HepG2 (cell line): ENCODE results near the gene LCORL. TPM values are rescaled to one million over a fixed set of nuclear protein-coding genes. Genes with fewer than 3 reads are reported as not detected.
A peak's percentile ranks its signal among the peaks of the same experiment; 100 is the strongest.

Experiments used
- MAZ ChIP-seq, 2 experiments: sonication (generic) in 1 of 2; formaldehyde crosslinking in 1 of 2; IDR thresholded peaks; 2 replicates each; pipeline versions ENCODE4 v1.5.0 to v1.6.1; 2012 to 2020; ENCODE audit warnings: low read depth in 2 of 2, mild to moderate bottlenecking in 2 of 2, borderline replicate concordance in 1 of 2, improper control_type of control experiment in 1 of 2, low read length in 1 of 2, missing genetic modification reagents in 1 of 2, moderate library complexity in 1 of 2
- MBNL3 ChIP-seq: fragments of 250-450 bp; sonication (Bioruptor Pico); conservative IDR thresholded peaks from 2 replicates; pipeline ENCODE4 v1.8.0; 2022; ENCODE audit warnings: mild to moderate bottlenecking, inconsistent platforms
- SAP130 ChIP-seq: IDR thresholded peaks from 2 replicates; pipeline ENCODE4 v1.6.1; 2016; ENCODE audit warnings: low read depth
- SSRP1 ChIP-seq: IDR thresholded peaks from 2 replicates; pipeline ENCODE4 v1.6.1; 2016; ENCODE audit warnings: control low read depth
- TBP ChIP-seq: sonication (generic); formaldehyde crosslinking; IDR thresholded peaks from 2 replicates; pipeline ENCODE4 v1.5.0; 2020; ENCODE audit warnings: missing genetic modification reagents
- ZFP82 ChIP-seq: sonication (generic); formaldehyde crosslinking; IDR thresholded peaks from 2 replicates; pipeline ENCODE4 v1.5.1; 2020; ENCODE audit warnings: mild to moderate bottlenecking, missing genetic modification reagents, borderline replicate concordance
- ZHX2 ChIP-seq, 2 experiments: sonication (generic) in 1 of 2; formaldehyde crosslinking in 1 of 2; IDR thresholded peaks; 2 replicates each; pipeline versions ENCODE4 v1.6.1 to v1.9.0; 2014 to 2022; ENCODE audit warnings: antibody characterized with exemption in 1 of 2, borderline replicate concordance in 1 of 2, inconsistent platforms in 1 of 2, low read depth in 1 of 2, missing genetic modification reagents in 1 of 2
- ZKSCAN8 ChIP-seq: IDR thresholded peaks from 2 replicates; pipeline ENCODE4 v1.6.1; 2016; ENCODE audit warnings: borderline replicate concordance, missing genetic modification reagents, missing compliant biosample characterization
- ZNF230 ChIP-seq: sonication (generic); formaldehyde crosslinking; IDR thresholded peaks from 2 replicates; pipeline ENCODE4 v1.4.0; 2020; ENCODE audit warnings: mild to moderate bottlenecking, missing genetic modification reagents
- ZNF3 ChIP-seq: IDR thresholded peaks from 2 replicates; pipeline ENCODE4 v1.7.0; 2017; ENCODE audit warnings: inconsistent platforms
- ZNF777 ChIP-seq: sonication (generic); formaldehyde crosslinking; IDR thresholded peaks from 2 replicates; pipeline ENCODE4 v1.4.0; 2020; ENCODE audit warnings: missing genetic modification reagents
- polyA plus RNA-seq, 8 experiments: library from polyadenylated mRNA; depleted of rRNA in 3 of 8; stranded (reverse) in 7 of 8; unstranded in 1 of 8; fragments of >200 nt; fragmentation: Illumina TruSeq in 4 of 8; extraction: Trizol in 4 of 8; gene quantifications; 2 replicates each; pipeline versions ENCODE4 v1.2.1 to v1.2.3, GENCODE V29; 2011 to 2016; ENCODE audit warnings: low read depth in 4 of 8, missing spikeins in 1 of 8, mixed read lengths in 1 of 8; ENCODE audit not compliant: insufficient read depth in 1 of 8
- total RNA-seq, 5 experiments: library from RNA; depleted of rRNA; stranded (reverse); fragments of >200 nt; fragmentation: Illumina TruSeq; extraction: Trizol; gene quantifications; 2 replicates each; pipeline ENCODE4 v1.2.3, GENCODE V29; 2016; ENCODE audit warnings: low read depth in 1 of 5

The LCORL gene
- total and polyA plus RNA-seq, 2 of the 13 experiments (the other 11 are each of a cell fraction or from before 2014, with no cell fraction given), result 5.3 to 14.5 TPM

GRCh38 chr4:18020671-18021469 lies 685 bp downstream of the LCORL start (continued):
- TF ChIP-seq SAP130 (CRISPR knock-in tag) (peak; percentile 60; the same call in 1 of the 2 replicates), MAZ (IDR thresholded peaks at IDR 0.05; ENCODE audit: borderline replicate concordance, low read depth, low read length) (peak; percentile 20; the same call in 1 of the 2 replicates), MAZ (CRISPR knock-in tag; IDR thresholded peaks at IDR 0.05; ENCODE audit: low read depth) (no peak; the same call in 1 of the 2 replicates), ZNF230 (CRISPR knock-in tag) (no peak), MBNL3 (no peak), ZKSCAN8 (CRISPR knock-in tag) (no peak), ZFP82 (no peak), SSRP1 (CRISPR knock-in tag) (no peak), ZHX2 (IDR thresholded peaks at IDR 0.05; ENCODE audit: low read depth) (no peak), ZHX2 (CRISPR knock-in tag; IDR thresholded peaks at IDR 0.05; ENCODE audit: borderline replicate concordance) (no peak), ZNF777 (CRISPR knock-in tag) (peak; percentile 81), TBP (CRISPR knock-in tag) (no peak), ZNF3 (CRISPR knock-in tag) (no peak)
